Keratinocyte (primary cell): Measurements from ENCODE around the gene FOXE3.
"Not testable (repeated sequence)": the region's sequence is repeated elsewhere in the genome, so short reads cannot be mapped to it uniquely, and the experiment has no call there.

Source experiments
- EZH2 ChIP-seq: IDR thresholded peaks from one replicate; pipeline ENCODE4 v1.6.1; 2012; ENCODE audit warnings: inconsistent platforms, mild to moderate bottlenecking, low read length, moderate library complexity
- TF ChIP-seq, protein P1 (sequence below), 3 experiments: IDR thresholded peaks in 1 of 3; conservative IDR thresholded peaks in 1 of 3; optimal IDR thresholded peaks in 1 of 3; 2 replicates in 2 of 3; 3 replicates in 1 of 3; pipeline versions ENCODE3 to v1.5.1; 2011; ENCODE audit warnings: low read length in 3 of 3, mild to moderate bottlenecking in 3 of 3, moderate library complexity in 2 of 3, control low read depth in 1 of 3, inconsistent platforms in 1 of 3; ENCODE audit not compliant: insufficient read depth in 2 of 3; ENCODE audit errors: extremely low read depth in 1 of 3

DNA sequence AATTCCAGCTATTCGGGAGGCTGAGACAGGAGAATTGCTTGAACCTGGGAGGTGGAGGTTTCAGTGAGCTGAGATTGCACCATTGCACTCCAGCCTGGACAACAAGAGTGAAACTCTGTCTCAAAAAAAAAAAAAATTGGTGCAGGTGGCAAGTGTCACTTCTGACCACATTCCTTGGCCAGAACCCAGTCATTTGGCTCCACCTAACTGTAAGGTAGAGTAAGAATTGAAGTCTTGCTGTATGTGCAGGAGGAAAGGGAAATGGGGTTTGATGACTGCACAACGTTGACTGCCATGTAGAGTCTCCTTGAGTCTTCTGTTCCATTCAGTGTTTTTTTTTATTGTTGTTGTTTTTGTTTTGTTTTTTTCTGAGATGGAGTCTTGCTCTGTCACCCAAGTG, 37.8 kb downstream of the FOXE3 start:
- TF ChIP-seq, protein P1, sequence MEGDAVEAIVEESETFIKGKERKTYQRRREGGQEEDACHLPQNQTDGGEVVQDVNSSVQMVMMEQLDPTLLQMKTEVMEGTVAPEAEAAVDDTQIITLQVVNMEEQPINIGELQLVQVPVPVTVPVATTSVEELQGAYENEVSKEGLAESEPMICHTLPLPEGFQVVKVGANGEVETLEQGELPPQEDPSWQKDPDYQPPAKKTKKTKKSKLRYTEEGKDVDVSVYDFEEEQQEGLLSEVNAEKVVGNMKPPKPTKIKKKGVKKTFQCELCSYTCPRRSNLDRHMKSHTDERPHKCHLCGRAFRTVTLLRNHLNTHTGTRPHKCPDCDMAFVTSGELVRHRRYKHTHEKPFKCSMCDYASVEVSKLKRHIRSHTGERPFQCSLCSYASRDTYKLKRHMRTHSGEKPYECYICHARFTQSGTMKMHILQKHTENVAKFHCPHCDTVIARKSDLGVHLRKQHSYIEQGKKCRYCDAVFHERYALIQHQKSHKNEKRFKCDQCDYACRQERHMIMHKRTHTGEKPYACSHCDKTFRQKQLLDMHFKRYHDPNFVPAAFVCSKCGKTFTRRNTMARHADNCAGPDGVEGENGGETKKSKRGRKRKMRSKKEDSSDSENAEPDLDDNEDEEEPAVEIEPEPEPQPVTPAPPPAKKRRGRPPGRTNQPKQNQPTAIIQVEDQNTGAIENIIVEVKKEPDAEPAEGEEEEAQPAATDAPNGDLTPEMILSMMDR (optimal IDR thresholded peaks at IDR 0.05 in 1 of 3, IDR thresholded peaks at IDR 0.05 in 1 of 3, conservative IDR thresholded peaks at IDR 0.05 in 1 of 3; ENCODE audit: extremely low read depth in 1 of 3, insufficient read depth in 2 of 3, low read length in 3 of 3): not testable (repeated sequence)
- not testable (repeated sequence) for TF ChIP-seq EZH2
